Measurements from ENCODE around the gene GIPC1.
"Not testable (repeated sequence)": the region's sequence is repeated elsewhere in the genome, so short reads cannot be mapped to it uniquely, and the experiment has no call there.

GIPC1 gene

DNA sequence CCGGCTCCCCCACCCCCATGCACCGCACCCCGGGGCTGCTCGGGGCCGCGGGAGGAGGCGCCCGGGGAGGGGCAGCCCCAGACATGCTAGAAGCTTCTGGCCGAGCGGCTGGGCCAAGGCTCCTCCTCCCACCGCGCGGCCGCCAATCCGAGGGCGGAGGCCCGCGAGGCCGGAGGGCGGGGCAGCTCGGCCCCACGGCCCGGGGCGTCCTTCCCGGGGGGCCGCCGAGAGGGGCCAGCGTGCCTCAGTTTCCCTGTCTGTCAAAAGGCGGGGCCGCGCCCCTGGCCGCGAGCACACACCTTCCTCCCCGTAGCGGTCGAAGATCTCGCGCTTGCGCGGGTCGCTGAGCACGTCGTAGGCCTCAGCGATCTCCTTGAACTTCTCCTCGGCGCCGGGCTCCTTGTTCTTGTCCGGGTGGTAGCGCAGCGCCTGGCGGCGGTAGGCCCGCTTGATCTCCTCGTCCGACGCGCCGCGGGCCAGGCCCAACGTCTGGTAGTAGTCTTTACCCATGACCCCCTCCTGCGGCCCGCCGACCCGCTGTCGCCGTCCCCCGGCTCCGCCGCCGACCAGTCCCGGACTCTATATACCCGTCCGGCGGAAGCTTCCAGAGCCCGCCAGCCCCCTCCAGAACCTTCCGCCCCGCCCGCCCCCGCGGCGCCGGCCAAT is 22.0 kb upstream of the GIPC1 start, which contains the start of gene DNAJB1:
Gene DNAJB1 (minus strand): TSS at position 558 of the 666 bp plus-strand sequence. CDS start 48 bp downstream, at position 510.
- DNase-seq (ENCODE audit: low read depth in 1 of 2, low spot score in 1 of 2) = peak in 1 of 2 donors; percentile 49

DNA sequence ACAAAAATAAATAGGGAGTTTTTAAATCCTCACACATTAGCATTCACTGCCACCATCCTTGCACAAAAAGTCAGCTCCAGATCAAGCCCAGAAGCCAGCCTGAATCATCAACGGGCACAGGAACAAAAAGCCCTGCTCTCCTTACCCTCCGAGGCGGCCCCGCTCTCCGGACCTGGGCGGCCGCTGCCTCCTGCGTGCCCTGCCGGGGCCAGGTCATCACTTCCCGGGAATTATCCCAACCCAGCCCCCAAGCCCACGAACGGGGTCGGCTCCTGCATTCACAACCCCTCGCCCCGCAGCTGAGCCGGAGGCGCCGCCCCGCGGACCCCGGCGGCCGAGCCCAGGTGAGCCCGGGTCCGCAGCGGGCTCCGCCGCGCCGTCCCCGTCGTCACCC is 21.5 kb upstream of the GIPC1 start:
- DNase-seq (ENCODE audit: low read depth in 1 of 2, low spot score in 1 of 2) = no peak

DNA sequence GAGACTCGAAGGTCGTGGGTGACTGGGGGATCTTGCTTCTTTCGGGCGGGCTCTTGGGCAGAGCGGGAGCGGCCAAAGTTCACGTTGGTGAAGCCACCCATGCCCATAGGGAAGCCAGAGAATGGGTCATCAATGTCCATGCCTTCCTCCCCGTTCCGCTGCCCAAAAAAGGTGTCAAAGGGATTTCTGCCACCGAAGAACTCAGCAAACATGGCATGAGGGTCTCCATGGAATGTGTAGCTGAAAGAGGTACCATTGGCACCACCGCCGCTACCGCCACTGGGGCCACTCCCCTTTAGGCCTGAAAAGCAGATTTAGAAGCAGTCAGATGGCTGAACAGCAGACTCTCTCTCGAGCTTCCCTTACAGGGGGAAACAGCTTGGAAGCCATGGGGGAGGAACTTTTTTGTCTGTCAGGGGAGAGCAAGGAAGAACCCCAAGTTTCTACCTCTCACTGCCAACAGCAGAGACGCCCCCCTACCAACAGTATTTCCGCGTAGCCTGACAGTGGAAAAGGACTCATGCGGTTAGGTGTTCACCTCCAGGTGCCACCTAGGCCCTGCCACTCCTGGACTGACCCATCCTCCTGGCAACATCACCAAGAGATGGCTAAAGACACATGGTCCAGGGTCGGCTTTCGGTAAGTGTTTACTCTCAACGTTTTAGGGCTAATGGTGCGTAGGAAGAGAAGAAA is 21.0 kb upstream of the GIPC1 start:
- DNase-seq (ENCODE audit: low read depth in 1 of 2, low spot score in 1 of 2) = no peak

DNA sequence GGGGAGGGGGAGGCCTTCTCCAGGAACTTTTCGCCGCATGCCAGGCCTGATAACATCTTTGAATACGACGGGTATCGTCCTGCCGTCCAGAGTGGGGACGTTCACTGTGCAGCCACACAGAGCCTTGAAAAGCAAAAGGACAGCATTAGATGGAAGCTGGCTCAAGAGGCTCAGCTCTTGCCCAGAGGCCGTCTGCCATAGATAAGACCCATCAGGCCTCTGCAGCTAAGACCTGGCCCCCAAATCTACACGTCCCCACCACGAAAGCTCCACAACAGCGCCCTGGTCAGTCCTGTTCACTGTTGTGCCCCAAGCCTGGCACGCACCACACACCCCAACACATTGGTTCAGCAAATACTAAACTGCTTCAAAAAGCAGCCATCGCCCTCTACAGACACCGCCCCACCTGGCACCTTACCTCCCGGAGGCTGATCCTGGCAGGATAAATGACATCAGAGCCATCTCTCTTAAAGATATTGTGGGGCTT is 20.2 kb upstream of the GIPC1 start:
- DNase-seq (ENCODE audit: low read depth in 1 of 2, low spot score in 1 of 2) = no peak

DNA sequence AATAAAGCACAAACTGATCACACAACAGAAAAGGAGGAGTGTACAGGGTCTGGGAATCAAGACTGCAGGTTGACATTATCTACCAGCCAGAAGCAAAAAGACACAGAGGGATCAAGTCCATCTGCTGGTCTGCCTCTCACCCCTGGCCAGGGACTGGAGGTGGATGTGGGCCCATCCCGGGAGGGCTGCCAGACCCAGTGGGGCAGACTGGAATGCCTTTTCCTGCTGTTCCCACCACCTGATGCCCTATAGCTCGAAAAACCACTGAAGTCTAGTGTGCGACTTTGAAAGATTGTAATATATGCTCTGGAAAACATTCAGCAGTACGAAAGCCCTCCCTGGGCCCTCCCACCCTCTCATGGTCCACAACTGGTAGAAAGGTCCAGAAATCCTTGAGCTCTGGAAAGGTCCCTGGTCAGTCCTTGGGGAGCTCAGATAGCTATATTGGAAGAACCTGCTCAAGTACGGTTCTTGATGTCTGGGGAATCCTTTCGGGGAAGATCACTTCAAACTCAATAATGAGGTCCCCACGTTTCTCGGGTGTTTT is 19.6 kb upstream of the GIPC1 start:
- no peak for DNase-seq (ENCODE audit: low read depth in 1 of 2, low spot score in 1 of 2)

DNA sequence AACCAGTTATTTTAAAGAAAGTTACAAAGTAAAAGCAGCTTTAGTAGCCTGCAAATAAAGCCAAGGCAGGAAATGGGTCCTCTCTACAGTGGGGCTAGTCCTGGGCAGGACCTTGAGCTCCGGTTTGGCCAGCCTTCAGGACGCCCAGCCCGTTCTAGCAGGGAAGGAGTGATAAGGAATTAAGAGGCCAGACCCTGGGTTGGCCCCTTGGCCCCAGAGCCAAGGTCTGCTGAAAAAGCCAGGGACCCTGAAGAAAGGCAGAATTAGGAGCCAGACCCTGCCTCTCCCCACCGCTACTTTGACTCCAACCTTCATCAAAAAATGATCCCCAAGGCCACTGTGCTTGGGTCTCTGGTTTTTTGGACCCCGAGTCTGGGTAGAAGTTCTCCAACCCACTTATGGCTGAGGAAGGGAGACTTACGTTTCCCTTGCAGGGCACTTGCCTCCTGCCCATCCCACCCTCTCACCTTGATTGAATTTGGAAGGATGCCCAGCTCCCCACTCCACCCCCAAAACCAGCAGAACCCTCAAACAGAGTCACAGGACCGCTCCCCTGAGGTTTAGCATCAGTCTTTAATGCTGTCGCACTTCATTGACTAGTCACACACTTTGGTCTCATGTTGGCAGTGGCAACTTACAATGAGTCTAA is 18.4 kb upstream of the GIPC1 start:
- no peak for DNase-seq (ENCODE audit: low read depth in 1 of 2, low spot score in 1 of 2)

DNA sequence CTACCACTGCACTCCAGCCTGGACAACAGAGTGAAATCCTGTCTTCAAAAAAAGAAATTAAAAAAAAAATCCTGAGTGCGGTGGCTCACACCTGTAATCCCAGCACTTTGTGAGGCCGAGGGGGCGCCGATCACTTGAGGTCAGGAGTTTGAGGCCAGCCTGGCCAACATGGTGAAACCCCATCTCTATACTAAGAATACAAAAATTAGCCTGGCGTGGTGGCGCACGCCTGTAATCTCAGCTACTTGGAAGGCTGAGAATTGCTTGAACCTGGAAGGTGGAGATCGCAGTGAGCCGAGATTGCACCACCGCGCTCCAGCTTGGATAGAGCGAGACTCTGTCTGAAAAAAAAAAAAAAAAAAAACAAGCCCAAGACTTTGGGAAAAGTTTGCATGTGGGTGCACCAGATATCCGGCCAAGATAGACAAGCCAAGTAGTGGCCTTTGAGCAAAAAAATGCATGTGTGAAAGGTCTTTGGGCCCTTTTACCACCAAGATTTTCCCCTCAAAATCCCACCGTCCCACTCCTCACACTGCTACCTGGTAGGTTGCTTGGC is 16.6 kb upstream of the GIPC1 start:
- no peak for DNase-seq (ENCODE audit: low read depth in 1 of 2, low spot score in 1 of 2)

DNA sequence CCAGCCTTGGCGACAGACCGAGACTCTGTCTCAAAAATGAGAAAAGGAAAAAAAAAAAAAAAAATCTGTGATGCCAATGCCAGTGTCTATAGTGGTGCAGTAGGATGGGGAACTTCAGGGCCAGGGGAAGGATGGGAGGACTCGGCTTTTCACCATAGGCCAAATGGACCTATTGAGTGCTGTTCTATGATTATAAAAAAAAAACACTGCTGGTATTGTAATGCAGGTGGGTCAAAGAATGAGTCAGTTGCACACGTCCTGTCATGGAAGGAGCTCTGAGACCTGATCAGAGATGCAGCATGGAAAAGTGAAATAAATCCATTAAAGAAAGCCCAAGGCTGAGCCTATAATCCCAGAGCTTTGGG is 15.3 kb upstream of the GIPC1 start:
- DNase-seq (ENCODE audit: low read depth in 1 of 2, low spot score in 1 of 2) = no peak

DNA sequence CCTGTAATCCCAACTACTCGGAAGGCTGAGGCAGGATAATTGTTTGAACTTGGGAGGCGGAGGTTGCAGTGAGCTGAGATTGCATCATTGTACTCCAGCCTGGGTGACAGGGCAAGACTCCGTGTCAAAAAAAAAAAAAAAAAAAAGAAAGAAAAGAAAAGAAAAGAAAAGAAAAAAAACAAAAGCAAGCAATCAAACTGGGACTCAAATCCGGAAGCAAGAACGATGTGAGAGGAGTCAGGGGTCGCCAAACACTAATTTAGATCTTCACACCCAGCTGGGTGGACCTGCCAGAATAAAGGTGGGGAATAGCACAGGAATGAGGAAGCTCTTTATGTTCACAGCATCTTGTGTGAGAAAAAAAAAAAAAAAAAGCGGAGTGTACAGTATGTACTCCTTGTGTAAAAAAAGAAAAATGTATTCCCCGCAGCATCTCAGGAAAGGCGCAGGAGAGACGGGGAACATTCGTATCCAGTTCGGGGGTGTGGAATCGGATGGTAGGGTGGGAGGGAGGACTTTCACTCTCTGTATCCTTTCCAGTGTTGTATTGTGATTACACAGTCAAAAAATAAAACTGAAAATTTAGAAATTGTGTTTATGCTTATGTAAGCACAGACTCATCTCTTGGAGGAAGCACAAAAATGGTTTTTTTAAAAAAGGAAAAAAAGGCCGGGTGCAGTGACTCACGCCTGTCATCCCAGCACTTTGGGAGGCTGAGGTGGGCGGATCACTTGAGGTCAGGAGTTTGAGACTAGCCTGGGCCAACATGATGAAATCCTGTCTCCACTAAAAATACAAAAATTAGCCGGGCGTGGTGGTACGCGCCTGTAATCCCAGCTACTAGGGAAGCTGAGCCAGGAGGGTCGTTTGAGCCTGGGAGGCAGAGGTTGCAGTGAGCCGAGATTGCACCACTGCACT is 14.6 kb upstream of the GIPC1 start:
- no peak for DNase-seq (ENCODE audit: low read depth in 1 of 2, low spot score in 1 of 2)

DNA sequence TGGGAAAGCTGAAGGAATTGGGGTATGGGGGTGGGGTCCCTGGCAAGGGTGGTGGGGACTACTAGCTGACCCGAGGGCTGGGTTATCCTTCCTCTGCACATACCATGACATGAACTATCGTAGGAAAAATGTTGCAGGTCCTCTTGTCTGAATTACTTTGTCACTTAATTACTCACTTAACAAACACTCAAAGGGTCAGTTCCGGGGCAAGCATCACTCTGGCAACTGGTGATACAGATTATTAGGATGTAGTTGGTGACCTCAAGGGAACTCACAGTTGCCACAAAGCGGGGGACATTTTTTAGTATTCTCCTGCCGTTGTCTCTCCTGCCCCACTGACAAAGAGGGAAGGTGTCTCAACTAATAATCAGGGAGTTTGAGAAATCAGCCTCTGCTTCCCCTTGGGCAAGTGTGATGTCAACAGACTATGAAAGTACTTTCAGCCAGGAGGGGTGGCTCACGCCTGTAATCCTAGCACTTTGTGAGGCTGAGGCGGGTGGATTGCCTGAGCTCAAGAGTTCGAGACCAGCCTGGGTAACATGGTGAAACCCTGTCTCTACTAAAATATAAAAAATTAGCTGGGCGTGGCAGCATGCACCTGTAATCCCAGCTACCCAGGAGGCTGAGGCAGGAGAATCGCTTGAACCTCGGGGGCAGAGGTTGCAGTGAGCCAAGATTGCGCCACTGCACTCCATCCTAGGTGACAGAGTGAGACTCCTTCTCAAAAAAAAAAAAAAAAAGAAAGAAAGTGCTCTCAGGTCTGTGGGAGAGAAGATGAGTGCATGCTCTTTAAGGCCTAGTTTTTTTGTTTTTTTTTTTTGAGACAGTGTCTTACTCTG is 12.0 kb upstream of the GIPC1 start:
- DNase-seq (ENCODE audit: low read depth in 1 of 2, low spot score in 1 of 2) = no peak

DNA sequence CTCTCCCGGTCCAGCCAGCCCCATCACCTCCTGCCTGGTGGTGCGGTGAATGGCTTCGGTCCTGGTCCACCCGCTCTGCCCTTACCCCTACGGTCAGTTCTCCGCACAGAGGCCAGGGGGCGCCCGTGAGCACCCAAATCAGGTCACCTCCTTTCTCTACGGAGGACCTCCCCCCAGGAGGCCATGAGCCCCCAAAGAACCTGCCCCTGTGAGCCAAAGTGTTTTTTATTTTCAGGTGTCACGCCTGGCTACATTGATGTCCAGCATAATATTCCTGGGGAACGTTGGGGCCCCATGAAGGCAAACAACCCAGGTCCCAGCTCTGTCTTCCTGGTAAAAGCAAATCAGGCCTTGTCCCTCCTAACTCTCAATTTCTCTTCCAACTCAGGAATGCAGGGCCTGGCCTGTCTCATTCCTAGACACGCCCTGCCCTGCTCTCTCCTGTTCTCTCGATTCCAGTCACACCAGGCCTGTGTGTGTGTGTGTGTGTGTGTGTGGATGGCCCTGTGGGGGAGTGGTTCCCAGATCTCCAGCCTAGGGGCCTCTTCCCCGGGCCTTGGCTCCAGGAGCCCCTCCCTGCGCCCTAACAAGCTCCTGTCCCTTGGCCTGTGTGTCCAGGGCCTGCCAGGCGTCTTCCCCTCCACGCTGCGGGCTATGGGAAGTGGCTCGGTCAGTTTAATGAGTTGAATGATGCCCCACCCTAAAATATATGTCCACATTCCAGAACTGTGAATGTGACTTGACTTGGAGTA is 9.7 kb upstream of the GIPC1 start:
- DNase-seq (ENCODE audit: low read depth in 1 of 2, low spot score in 1 of 2) = peak in 1 of 2 donors; percentile 55

DNA sequence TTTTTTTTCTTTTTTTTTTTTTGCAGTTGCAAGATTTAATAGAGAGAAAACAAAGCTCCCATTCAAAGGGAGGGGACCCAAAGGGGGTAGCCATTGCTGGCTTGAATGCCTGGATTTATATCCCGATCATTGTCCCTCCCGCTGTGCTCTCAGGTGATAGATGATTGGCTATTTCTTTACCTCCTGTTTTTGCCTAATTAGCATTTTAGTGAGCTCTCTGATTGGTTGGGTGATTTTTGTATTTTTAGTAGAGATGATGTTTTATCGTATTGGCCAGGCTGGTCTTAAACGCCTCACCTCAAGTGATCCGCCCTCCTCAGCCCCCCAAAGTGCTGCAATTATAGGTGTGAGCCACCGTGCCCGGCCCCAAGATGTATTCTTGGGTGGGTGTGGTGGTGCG is 8.6 kb upstream of the GIPC1 start:
- not testable (repeated sequence) for DNase-seq (ENCODE audit: low read depth in 1 of 2, low spot score in 1 of 2)

DNA sequence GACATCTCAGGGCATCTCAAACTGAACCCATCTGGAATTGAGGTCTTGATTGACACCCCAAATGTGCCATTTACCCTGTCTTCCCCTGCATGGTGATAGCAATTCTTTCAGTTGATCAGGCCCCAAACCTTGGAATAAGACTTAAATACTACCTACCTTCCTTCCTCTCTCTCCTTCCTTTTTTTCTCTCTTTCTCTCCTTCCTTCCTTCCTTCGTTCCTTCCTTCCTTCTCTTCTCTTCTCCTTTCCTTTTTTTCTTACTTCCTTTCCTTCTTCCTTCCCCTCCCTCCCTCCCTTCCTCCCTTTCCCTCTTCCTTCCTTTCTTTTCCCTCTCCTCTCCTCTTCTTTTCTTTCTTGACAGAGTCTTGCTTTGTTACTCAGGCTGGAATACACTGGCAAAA is 7.4 kb upstream of the GIPC1 start:
- no peak for DNase-seq (ENCODE audit: low read depth in 1 of 2, low spot score in 1 of 2)

DNA sequence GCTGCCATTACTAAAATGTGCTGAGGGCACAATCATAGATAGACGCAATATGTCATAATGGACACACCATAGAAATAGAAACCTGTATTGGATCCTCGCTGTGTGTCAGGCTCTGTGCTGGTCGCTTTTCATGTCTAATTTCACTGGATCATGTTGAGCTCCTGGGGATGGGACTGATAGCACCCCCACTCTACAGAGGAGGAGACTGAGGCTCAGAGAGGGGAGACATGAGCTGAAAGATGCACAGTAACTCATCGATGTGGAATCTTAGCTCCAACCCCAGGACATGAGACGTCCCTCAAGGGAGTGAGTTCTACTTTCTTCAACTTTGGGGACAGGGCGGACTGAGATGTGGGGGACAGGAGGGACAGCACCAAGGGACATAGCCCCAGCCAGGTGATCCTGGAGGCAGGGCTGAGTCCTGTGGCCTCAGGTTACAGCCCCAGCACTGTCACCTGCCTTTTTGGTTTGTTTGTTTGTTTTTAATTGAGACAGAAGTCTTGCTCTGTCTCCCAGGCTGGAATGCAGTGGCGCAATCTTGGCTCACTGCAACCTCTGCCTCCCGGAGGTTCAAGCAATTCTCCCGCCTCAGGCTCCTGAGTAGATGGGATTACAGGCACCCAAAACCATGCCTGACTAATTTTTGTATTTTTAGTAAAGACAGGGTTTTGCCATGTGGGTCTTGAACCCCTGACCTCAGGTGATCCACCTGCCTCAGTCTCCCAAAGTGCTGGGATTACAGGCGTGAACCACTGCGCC is 6.6 kb upstream of the GIPC1 start:
- no peak for DNase-seq (ENCODE audit: low read depth in 1 of 2, low spot score in 1 of 2)

DNA sequence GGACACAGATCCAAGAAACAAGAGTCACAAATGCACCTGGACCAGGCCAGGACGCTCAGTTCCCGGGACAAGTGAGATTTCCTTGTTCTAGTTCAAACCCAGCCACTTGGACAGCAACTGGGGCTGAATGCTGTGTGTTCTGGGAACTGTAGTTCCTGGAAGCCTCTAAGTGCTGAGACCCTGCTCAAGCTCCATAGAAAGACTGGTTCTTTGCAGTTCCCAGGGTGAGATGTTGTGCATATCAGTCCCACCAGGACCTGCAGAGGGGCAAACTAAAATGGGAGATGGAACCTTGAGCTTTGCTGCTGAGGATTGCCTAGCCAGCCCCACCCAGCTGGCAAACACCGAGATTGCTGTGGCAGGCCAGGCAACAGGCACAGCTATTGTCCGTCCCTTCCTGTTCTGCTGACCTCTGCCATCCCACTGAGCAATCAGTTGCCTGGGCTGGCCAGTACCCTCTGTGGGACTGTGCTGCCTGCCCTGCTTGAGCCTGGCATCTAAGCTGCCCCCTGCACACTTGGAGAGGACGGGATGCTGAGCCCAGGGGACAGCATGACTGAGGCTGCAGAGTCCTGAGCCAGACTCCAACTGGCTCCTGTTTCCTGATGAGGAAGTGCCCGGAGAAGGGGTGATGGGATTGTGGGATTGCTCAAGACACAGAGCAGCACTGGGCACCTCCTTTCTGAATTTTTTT is 1.4 kb upstream of the GIPC1 start:
- no peak for DNase-seq (ENCODE audit: low read depth in 1 of 2, low spot score in 1 of 2)

DNA sequence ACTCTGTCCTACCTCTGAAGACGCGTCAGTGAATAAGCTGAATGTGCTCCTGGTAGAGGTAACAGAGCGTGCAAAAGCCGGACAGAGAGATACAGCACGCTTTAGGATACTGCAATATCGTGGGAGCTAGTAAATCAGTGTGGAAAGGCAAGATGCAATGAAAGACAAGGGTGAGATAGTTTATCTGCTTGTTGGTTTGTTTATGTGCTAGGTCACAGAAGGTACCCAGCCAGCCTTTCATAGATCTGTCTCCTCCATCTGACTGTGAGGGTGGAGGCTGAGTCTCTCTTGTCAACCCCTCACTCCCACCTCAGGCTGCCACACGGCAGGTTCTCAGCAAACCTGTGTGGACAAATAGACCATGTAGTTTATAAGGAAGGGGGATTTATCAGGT is 904 bp upstream of the GIPC1 start:
- no peak for DNase-seq (ENCODE audit: low read depth in 1 of 2, low spot score in 1 of 2)

DNA sequence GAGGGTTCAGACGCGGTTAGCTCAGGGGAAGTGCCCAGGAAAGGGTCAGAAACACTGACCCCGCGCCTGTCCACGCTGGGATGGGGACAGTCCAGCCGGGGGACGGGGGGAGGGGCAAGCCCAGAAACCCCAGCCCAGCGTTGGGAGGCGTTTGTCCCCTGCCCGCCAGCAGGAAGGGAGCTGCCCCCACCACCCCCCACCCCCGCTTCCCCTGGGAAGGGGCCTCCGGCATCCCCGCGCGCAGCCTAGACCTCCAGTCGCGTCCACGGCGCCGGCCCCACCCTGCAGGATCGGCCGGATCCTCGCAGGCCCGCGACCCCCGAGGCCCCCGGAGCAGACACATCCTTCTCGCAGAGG is 277 bp downstream of the GIPC1 start:
- DNase-seq (ENCODE audit: low read depth in 1 of 2, low spot score in 1 of 2) = no peak

Data from stimulated activated CD4-positive, alpha-beta T cell treated with anti-CD3 and anti-CD28 coated beads, Interleukin-15, amount 100 ng/mL, for 1 hour (primary cell).